Panc1 (cell line): Measurements from ENCODE around the gene CYB561D1. TPM values are rescaled to one million over a fixed set of nuclear protein-coding genes. Genes with fewer than 3 reads are reported as not detected.

ENCODE experiments used
- ATAC-seq: fragments of 200-7000 bp; cut with Tn5 transposase; 2 replicates; pipeline ENCODE4 v1.9.1; 2020; ENCODE audit warnings: mild to moderate bottlenecking, moderate library complexity
- BruUV-seq: library from RNA; stranded (reverse); fragments of 400-500 nt; replicated peaks from 2 replicates; lab custom pipeline; 2021; lab: Mats Ljungman, UMichigan
- CTCF ChIA-PET: fragments of 300-600 bp; sonication (Branson Sonifier 250); formaldehyde crosslinking; loops from one replicate; lab custom pipeline; 2022; ENCODE audit warnings: antibody characterized with exemption; lab: Charles Lee
- POLR2A ChIA-PET: fragments of 300-600 bp; sonication (Branson Sonifier 250); formaldehyde crosslinking; loops from one replicate; lab custom pipeline; 2022; ENCODE audit warnings: antibody characterized with exemption; lab: Charles Lee
- DNase-seq: peaks from one replicate; pipeline ENCODE4 v3.0.0-alpha.2; 2010; ENCODE audit warnings: low read depth, low spot score
- H3K27ac ChIP-seq: 2 replicates; pipeline ENCODE4 v1.5.1; 2011; ENCODE audit warnings: mild to moderate bottlenecking, low read length, inconsistent platforms
- H3K27me3 ChIP-seq: fragments of 200-500 bp; sonication (Bioruptor generic); 2 replicates; pipeline ENCODE4 v1.6.0; 2014; ENCODE audit warnings: low read length, inconsistent platforms; ENCODE audit not compliant: control insufficient read depth, insufficient read depth
- H3K36me3 ChIP-seq: fragments of 200-500 bp; sonication (Bioruptor generic); 2 replicates; pipeline ENCODE4 v1.5.1; 2014; ENCODE audit warnings: inconsistent platforms, mild to moderate bottlenecking, low read length, moderate library complexity; ENCODE audit not compliant: control insufficient read depth, insufficient read depth
- H3K4me1 ChIP-seq: 2 replicates; pipeline ENCODE4 v1.5.1; 2011; ENCODE audit warnings: inconsistent platforms, mild to moderate bottlenecking, low read length, moderate library complexity; ENCODE audit not compliant: control insufficient read depth, insufficient read depth
- H3K4me3 ChIP-seq, 2 experiments: 2 replicates each; pipeline ENCODE4 v1.5.1; 2011 to 2012; ENCODE audit warnings: low read depth in 2 of 2, low read length in 2 of 2, mild to moderate bottlenecking in 2 of 2, inconsistent platforms in 1 of 2, moderate library complexity in 1 of 2
- H3K9me3 ChIP-seq: fragments of 200-500 bp; sonication (Bioruptor generic); 2 replicates; pipeline ENCODE4 v1.5.1; 2014; ENCODE audit warnings: low read depth, mild to moderate bottlenecking, inconsistent platforms, low read length, moderate library complexity; ENCODE audit not compliant: control insufficient read depth, insufficient read depth
- POLR2AphosphoS5 ChIP-seq: IDR thresholded peaks from 2 replicates; pipeline ENCODE4 v1.6.1; 2012; ENCODE audit warnings: mild to moderate bottlenecking, low read depth, low read length, moderate library complexity
- SIN3A ChIP-seq: IDR thresholded peaks from 2 replicates; pipeline ENCODE4 v1.6.1; 2012; ENCODE audit warnings: low read depth, mild to moderate bottlenecking, low read length, moderate library complexity, borderline replicate concordance; ENCODE audit not compliant: insufficient read depth
- TCF7L2 ChIP-seq: IDR thresholded peaks from 2 replicates; pipeline ENCODE4 v1.6.1; 2011; ENCODE audit warnings: mild to moderate bottlenecking, low read depth, low read length, inconsistent platforms
- in situ Hi-C: cut with HindIII; loops from 2 replicates; pipeline ENCODE4 v1.10.0; 2016; ENCODE audit warnings: low sequenced_read_pairs, low pct_unique_long_range_greater_than_20kb
- intact Hi-C: fragments of 100-400 bp; cut with micrococcal nuclease; formaldehyde crosslinking; loops from one replicate; pipeline ENCODE4 v1.10.0; 2022; ENCODE audit not compliant: unreplicated experiment
- total RNA-seq: library from RNA; stranded (reverse); gene quantifications from one replicate; pipeline ENCODE4 v1.2.1, GENCODE V29; 2021; ENCODE audit not compliant: unreplicated experiment
- TF ChIP-seq, protein P1 (sequence below): fragments of 450-650 bp; IDR thresholded peaks from 2 replicates; pipeline ENCODE4 v1.5.1; 2017; ENCODE audit warnings: mild to moderate bottlenecking
- TF ChIP-seq, protein P2 (sequence below), 2 experiments: IDR thresholded peaks; 2 replicates each; pipeline ENCODE4 v1.6.1; 2011 to 2012; ENCODE audit warnings: low read depth in 2 of 2, control low read depth in 1 of 2, low read length in 1 of 2, mild to moderate bottlenecking in 1 of 2, moderate library complexity in 1 of 2; ENCODE audit not compliant: insufficient read depth in 1 of 2

CYB561D1 gene
- total RNA-seq, 1 experiment from 2014 or later = 4.5 TPM

DNA sequence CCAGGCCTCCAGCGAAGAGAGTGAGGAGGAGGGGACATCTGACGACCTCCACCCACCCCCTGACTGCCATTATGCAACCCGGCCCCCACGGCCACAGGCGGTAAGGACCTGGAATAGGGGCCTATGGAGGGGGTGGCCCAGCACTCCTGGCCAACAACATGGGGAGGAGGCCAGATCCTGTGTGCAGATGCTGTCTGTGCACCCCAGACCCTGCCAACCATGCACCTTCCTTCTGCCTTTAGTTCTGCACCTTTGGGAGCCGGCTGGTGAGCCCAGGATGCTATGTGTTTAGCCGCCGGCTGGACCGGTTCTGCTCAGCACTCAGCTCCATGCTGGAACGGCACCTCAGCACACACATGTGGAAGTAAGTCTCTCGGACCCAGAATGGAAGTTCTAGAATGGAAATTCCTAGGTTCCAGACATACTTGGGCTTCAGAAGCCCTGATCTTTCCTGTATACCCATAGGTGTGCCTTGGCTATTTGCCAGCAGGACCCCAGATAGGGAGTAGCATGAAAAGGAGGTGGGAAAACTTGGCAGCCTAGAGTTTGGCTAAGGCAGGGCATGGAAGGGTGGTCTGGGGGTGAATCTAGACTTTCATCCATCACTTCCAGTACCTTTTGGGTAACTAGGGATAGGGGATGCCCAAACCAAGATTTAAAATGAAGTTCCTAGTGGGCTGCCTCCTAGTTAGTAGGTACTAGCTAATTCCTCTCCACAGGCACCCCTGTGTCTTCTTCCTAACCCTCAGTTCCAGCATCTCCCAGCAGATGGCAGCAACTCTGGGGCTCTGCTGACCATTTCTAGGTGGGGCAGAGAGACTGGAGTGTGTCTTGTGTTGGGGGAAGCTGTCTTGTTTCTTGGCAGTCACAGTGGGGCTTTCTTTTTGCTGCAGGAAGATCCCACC lies 3.6 kb upstream of the CYB561D1 start:
- Histone ChIP-seq H3K27ac (no peak overlapping the region), H3K4me3 (no peak overlapping the region), H3K27me3 (no peaks in the 10 kb centered on the region), H3K4me1 (peaks cover 6% of the 10 kb centered on the region; the same call in 1 of the 2 replicates), H3K9me3 (no peaks in the 10 kb centered on the region), H3K36me3 (no peaks in the 10 kb centered on the region; the same call in 1 of the 2 replicates)
- POLR2A ChIA-PET = no interaction called here
- in situ Hi-C loops (no loop called here), intact Hi-C loops (no loop called here)
- TF ChIP-seq, protein P1, sequence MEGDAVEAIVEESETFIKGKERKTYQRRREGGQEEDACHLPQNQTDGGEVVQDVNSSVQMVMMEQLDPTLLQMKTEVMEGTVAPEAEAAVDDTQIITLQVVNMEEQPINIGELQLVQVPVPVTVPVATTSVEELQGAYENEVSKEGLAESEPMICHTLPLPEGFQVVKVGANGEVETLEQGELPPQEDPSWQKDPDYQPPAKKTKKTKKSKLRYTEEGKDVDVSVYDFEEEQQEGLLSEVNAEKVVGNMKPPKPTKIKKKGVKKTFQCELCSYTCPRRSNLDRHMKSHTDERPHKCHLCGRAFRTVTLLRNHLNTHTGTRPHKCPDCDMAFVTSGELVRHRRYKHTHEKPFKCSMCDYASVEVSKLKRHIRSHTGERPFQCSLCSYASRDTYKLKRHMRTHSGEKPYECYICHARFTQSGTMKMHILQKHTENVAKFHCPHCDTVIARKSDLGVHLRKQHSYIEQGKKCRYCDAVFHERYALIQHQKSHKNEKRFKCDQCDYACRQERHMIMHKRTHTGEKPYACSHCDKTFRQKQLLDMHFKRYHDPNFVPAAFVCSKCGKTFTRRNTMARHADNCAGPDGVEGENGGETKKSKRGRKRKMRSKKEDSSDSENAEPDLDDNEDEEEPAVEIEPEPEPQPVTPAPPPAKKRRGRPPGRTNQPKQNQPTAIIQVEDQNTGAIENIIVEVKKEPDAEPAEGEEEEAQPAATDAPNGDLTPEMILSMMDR = peak; percentile 85
- TF ChIP-seq TCF7L2 = no peak
- ATAC-seq = 0 out of 2 replicates have a peak, but pooled peaks have one; percentile 41
- BruUV-seq = no TSS peak
- CTCF ChIA-PET = interaction anchor here (0.6 to 2.5 kb wide), 3 partner anchors 19 to 458 kb away, joined by 3 to 21 read pairs (median 3); partner anchors contain the start of gene AMIGO1
- DNase-seq = no peak

DNA sequence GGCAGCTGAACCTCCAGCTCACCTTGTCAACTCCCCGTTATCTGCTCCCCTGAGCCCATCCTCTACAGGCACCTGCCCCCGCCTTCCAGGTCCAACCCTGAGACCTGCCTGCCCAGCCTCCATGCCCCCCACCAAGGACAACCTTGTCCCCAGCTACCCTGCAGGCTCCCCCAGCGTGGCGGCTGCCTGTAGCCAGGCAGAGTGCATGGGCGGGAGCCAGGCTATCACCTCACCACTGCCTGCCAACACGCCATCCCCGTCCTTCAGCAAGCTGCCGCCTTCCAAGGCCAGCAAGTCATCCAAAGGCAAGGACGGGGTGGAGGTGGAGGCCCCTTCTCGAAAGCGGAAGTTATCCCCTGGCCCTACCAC lies 3.0 kb upstream of the CYB561D1 start:
- DNase-seq (no peak), ATAC-seq (no peak)
- Histone ChIP-seq H3K27me3 (no peaks in the 10 kb centered on the region), H3K4me3 (no peak overlapping the region), H3K4me1 (peaks cover 6% of the 10 kb centered on the region; the same call in 1 of the 2 replicates), H3K27ac (no peak overlapping the region), H3K36me3 (no peaks in the 10 kb centered on the region; the same call in 1 of the 2 replicates), H3K9me3 (no peaks in the 10 kb centered on the region)
- ChIA-PET CTCF (interaction anchor here (1.1 to 2.5 kb wide), 2 partner anchors 19 to 42 kb away, joined by 3 to 21 read pairs; partner anchors contain the start of gene AMIGO1), POLR2A (no interaction called here)
- BruUV-seq = no TSS peak
- TF ChIP-seq, protein P1 = peak; percentile 59
- no peak for TF ChIP-seq POLR2AphosphoS5
- in situ Hi-C loops = no loop called here
- intact Hi-C loops = no loop called here

DNA sequence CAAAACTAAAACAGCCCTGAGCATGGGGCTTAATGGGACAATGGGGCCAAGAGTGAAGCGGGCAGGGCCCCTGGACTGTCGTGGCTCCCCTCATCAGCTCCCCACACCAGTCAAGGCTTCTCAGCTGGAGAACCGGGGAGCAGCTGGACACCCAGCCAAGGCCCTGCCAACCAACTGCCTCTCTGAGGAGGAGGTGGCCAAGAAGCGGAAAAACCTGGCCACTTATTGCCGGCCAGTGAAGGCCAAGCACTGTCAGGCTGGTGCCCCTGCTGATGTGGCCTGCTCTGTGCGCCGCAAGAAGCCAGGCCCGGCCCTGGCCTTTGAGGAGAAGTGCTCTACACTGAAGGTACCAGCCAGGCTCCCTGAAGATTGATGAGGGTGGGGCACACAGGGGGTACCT lies 2.5 kb upstream of the CYB561D1 start:
- ATAC-seq = no peak
- no peaks in the 10 kb centered on the region for H3K9me3 ChIP-seq
- BruUV-seq = no TSS peak
- intact Hi-C loops (no loop called here), in situ Hi-C loops (no loop called here)
- H3K4me3 ChIP-seq = no peak overlapping the region
- H3K27me3 ChIP-seq = no peaks in the 10 kb centered on the region
- TF ChIP-seq TCF7L2 (no peak), POLR2AphosphoS5 (no peak), SIN3A (no peak)
- TF ChIP-seq, protein P1 = no peak
- TF ChIP-seq, protein P2, sequence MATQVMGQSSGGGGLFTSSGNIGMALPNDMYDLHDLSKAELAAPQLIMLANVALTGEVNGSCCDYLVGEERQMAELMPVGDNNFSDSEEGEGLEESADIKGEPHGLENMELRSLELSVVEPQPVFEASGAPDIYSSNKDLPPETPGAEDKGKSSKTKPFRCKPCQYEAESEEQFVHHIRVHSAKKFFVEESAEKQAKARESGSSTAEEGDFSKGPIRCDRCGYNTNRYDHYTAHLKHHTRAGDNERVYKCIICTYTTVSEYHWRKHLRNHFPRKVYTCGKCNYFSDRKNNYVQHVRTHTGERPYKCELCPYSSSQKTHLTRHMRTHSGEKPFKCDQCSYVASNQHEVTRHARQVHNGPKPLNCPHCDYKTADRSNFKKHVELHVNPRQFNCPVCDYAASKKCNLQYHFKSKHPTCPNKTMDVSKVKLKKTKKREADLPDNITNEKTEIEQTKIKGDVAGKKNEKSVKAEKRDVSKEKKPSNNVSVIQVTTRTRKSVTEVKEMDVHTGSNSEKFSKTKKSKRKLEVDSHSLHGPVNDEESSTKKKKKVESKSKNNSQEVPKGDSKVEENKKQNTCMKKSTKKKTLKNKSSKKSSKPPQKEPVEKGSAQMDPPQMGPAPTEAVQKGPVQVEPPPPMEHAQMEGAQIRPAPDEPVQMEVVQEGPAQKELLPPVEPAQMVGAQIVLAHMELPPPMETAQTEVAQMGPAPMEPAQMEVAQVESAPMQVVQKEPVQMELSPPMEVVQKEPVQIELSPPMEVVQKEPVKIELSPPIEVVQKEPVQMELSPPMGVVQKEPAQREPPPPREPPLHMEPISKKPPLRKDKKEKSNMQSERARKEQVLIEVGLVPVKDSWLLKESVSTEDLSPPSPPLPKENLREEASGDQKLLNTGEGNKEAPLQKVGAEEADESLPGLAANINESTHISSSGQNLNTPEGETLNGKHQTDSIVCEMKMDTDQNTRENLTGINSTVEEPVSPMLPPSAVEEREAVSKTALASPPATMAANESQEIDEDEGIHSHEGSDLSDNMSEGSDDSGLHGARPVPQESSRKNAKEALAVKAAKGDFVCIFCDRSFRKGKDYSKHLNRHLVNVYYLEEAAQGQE (IDR thresholded peaks at IDR 0.05; ENCODE audit: insufficient read depth in 1 of 2, low read depth in 2 of 2, low read length in 1 of 2) = no peak
- DNase-seq = no peak
- CTCF ChIA-PET = interaction anchor here (2.5 kb wide), 1 partner anchor 41 kb away, joined by 21 read pairs; no protein-coding TSS in a partner anchor
- POLR2A ChIA-PET = no interaction called here
- peaks cover 6% of the 10 kb centered on the region; the same call in 1 of the 2 replicates for H3K4me1 ChIP-seq
- no peak overlapping the region for H3K27ac ChIP-seq
- H3K36me3 ChIP-seq = no peaks in the 10 kb centered on the region; the same call in 1 of the 2 replicates
